Neural cell (in vitro differentiated cells): ENCODE measurements around the gene GNAQ. TPM values are rescaled to one million over a fixed set of nuclear protein-coding genes. Genes with fewer than 3 reads are reported as not detected.

Experiments used
- H2AFZ ChIP-seq: fragments of 200-600, 300-800 bp; sonication (generic), shearing (Covaris generic); 2 replicates; pipeline ENCODE4 v1.6.0; 2014; ENCODE audit warnings: low read depth, mild to moderate bottlenecking, antibody characterized with exemption, low read length, moderate library complexity
- H3F3A ChIP-seq: fragments of 200-600 bp; shearing (Covaris generic); 2 replicates; pipeline ENCODE4 v1.6.1; 2016; ENCODE audit warnings: mild to moderate bottlenecking, moderate library complexity, mixed read lengths, antibody characterized with exemption, low read length; ENCODE audit not compliant: insufficient read depth, poor library complexity, severe bottlenecking
- H3K27ac ChIP-seq: fragments of 200-600, 300-800 bp; sonication (generic), shearing (Covaris generic); 2 replicates; pipeline ENCODE4 v1.5.1; 2014; ENCODE audit warnings: mild to moderate bottlenecking, low read length, moderate library complexity
- H3K27me3 ChIP-seq: fragments of 300-800, 200-600 bp; sonication (generic), shearing (Covaris generic); 2 replicates; pipeline ENCODE4 v1.6.0; 2014; ENCODE audit warnings: mild to moderate bottlenecking, low read depth, low read length, moderate library complexity; ENCODE audit not compliant: insufficient read depth
- H3K36me3 ChIP-seq: fragments of 300-800, 200-600 bp; sonication (generic), shearing (Covaris generic); 2 replicates; pipeline ENCODE4 v1.5.1; 2014; ENCODE audit warnings: mild to moderate bottlenecking, antibody characterized with exemption, low read length, moderate library complexity; ENCODE audit not compliant: insufficient read depth
- H3K4me2 ChIP-seq: fragments of 300-800, 200-600 bp; sonication (generic), shearing (Covaris generic); 2 replicates; pipeline ENCODE4 v1.6.0; 2014; ENCODE audit warnings: mild to moderate bottlenecking, low read length
- H3K4me3 ChIP-seq: fragments of 300-800, 200-600 bp; sonication (generic), shearing (Covaris generic); 2 replicates; pipeline ENCODE4 v1.5.1; 2014; ENCODE audit warnings: mild to moderate bottlenecking, low read length, moderate library complexity
- H3K79me2 ChIP-seq: fragments of 200-600 bp; shearing (Covaris generic); replicated peaks from 2 replicates; pipeline ENCODE4 v1.6.0; 2014; ENCODE audit warnings: mild to moderate bottlenecking, low read length, moderate library complexity; ENCODE audit not compliant: insufficient read depth
- H3K9ac ChIP-seq: fragments of 300-800, 200-600 bp; sonication (generic), shearing (Covaris generic); 2 replicates; pipeline ENCODE4 v1.6.1; 2016; ENCODE audit warnings: mild to moderate bottlenecking, low read length, mixed read lengths
- H3K9me2 ChIP-seq: fragments of 200-600 bp; shearing (Covaris generic); 2 replicates; pipeline ENCODE4 v1.6.1; 2016; ENCODE audit warnings: mild to moderate bottlenecking, low read length, mixed read lengths; ENCODE audit not compliant: insufficient read depth
- H3K9me3 ChIP-seq: fragments of 200-600, 300-800 bp; sonication (generic), shearing (Covaris generic); 2 replicates; pipeline ENCODE4 v1.6.1; 2016; ENCODE audit warnings: mild to moderate bottlenecking, mixed run types, low read length, moderate library complexity, mixed read lengths
- H4K20me1 ChIP-seq: fragments of 200-600 bp; shearing (Covaris generic); 2 replicates; pipeline ENCODE4 v1.6.1; 2016; ENCODE audit warnings: mild to moderate bottlenecking, mixed run types; ENCODE audit not compliant: insufficient read depth
- EP300 ChIP-seq: fragments of 450-650 bp; conservative IDR thresholded peaks from 2 replicates; pipeline ENCODE4 v1.6.1; 2014; ENCODE audit warnings: antibody characterized with exemption, mild to moderate bottlenecking, moderate library complexity; ENCODE audit not compliant: poor library complexity, severe bottlenecking
- EZH2 ChIP-seq: fragments of 200-600, 300-800 bp; shearing (Covaris generic), sonication (generic); IDR thresholded peaks from 2 replicates; pipeline ENCODE4 v1.6.1; 2014; ENCODE audit warnings: antibody characterized with exemption, low read length, borderline replicate concordance, mild to moderate bottlenecking; ENCODE audit not compliant: insufficient read depth, poor library complexity, severe bottlenecking
- MXI1 ChIP-seq: fragments of 450-650 bp; conservative IDR thresholded peaks from 2 replicates; pipeline ENCODE4 v1.6.1; 2014; ENCODE audit warnings: antibody characterized with exemption, mild to moderate bottlenecking; ENCODE audit not compliant: poor library complexity, severe bottlenecking
- POLR2AphosphoS5 ChIP-seq: IDR thresholded peaks from 2 replicates; pipeline ENCODE4 v1.6.1; 2012
- RAD21 ChIP-seq: fragments of 450-650 bp; conservative IDR thresholded peaks from 2 replicates; pipeline ENCODE4 v1.6.1; 2014; ENCODE audit warnings: antibody characterized with exemption, mild to moderate bottlenecking, moderate library complexity
- SMC3 ChIP-seq: fragments of 450-650 bp; conservative IDR thresholded peaks from 2 replicates; pipeline ENCODE4 v1.6.1; 2014; ENCODE audit warnings: antibody characterized with exemption, mild to moderate bottlenecking, moderate library complexity; ENCODE audit not compliant: poor library complexity
- TAF1 ChIP-seq: IDR thresholded peaks from 2 replicates; pipeline ENCODE4 v1.6.1; 2012; ENCODE audit warnings: low read depth
- polyA plus RNA-seq: library from polyadenylated mRNA; depleted of rRNA; stranded (reverse); fragments of >200 nt; gene quantifications from 2 replicates; pipeline ENCODE4 v1.2.3, GENCODE V29; 2014
- TF ChIP-seq, protein P1 (sequence below): fragments of 450-650 bp; IDR thresholded peaks from 2 replicates; pipeline ENCODE4 v1.5.1; 2014; ENCODE audit warnings: antibody characterized with exemption, mild to moderate bottlenecking, moderate library complexity; ENCODE audit not compliant: poor library complexity, severe bottlenecking
- TF ChIP-seq, protein P2 (sequence below): IDR thresholded peaks from 2 replicates; pipeline ENCODE4 v1.6.1; 2012; ENCODE audit warnings: borderline replicate concordance

Gene GNAQ
- polyA plus RNA-seq, 1 donor from 2014 or later = 86.7 TPM

GRCh38 chr9:77901018-77901417 lies 130.6 kb downstream of the GNAQ start:
- Histone ChIP-seq H2AFZ (no peak overlapping the region), H3K9me3 (no peaks in the 10 kb centered on the region), H3K9me2 (no peaks in the 10 kb centered on the region), H3K79me2 (no peaks in the 10 kb centered on the region), H4K20me1 (no peaks in the 10 kb centered on the region), H3K4me3 (no peak overlapping the region), H3F3A (no peaks in the 10 kb centered on the region), H3K36me3 (no peaks in the 10 kb centered on the region), H3K27ac (no peak overlapping the region), H3K9ac (no peak overlapping the region), H3K4me2 (no peak overlapping the region), H3K27me3 (no peaks in the 10 kb centered on the region)
- TF ChIP-seq EZH2 = no peak
- TF ChIP-seq MXI1 = no peak
- TF ChIP-seq RAD21 = no peak
- TF ChIP-seq POLR2AphosphoS5 = no peak

DNA sequence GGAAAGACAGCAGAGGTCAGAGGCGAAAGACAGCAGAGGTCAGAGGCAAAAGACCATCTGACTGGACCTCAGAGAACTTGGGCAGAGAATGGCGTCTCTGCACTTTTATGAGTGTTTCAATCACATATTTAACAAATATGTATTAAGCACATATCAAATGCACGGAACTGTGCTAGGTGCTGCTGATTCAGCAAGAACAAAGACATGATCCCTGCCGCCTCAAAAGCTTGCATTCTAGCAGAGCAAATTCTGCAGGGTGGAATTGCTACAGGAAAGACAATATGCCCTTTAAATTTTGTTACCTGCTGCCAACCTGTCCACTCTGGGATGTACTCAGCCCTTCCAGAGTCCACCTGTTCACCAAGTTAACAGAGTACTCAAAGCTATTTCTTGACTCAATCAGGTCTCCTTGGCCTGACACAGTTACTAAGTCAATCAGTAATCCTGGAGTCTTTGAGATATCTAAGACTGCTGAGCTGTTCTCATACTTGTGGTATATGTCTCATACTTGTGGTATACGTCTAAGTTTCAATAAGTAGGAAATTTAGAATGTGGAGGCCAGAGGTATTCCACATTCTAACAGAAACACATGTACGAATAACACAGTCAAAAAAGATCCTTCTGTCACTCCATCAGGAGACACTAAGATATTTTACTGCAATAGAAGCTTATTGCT lies 131.8 kb downstream of the GNAQ start:
- Histone ChIP-seq H3K27ac (no peak overlapping the region), H3K36me3 (no peaks in the 10 kb centered on the region), H3K9me3 (no peaks in the 10 kb centered on the region), H3F3A (no peaks in the 10 kb centered on the region), H2AFZ (no peak overlapping the region), H3K4me3 (no peak overlapping the region), H4K20me1 (no peaks in the 10 kb centered on the region), H3K9ac (no peak overlapping the region), H3K27me3 (no peaks in the 10 kb centered on the region), H3K9me2 (no peaks in the 10 kb centered on the region), H3K4me2 (no peak overlapping the region), H3K79me2 (no peaks in the 10 kb centered on the region)
- TF ChIP-seq RAD21 (no peak), POLR2AphosphoS5 (no peak), TAF1 (no peak), EZH2 (no peak), EP300 (no peak), SMC3 (no peak), MXI1 (no peak)
- TF ChIP-seq, protein P1, sequence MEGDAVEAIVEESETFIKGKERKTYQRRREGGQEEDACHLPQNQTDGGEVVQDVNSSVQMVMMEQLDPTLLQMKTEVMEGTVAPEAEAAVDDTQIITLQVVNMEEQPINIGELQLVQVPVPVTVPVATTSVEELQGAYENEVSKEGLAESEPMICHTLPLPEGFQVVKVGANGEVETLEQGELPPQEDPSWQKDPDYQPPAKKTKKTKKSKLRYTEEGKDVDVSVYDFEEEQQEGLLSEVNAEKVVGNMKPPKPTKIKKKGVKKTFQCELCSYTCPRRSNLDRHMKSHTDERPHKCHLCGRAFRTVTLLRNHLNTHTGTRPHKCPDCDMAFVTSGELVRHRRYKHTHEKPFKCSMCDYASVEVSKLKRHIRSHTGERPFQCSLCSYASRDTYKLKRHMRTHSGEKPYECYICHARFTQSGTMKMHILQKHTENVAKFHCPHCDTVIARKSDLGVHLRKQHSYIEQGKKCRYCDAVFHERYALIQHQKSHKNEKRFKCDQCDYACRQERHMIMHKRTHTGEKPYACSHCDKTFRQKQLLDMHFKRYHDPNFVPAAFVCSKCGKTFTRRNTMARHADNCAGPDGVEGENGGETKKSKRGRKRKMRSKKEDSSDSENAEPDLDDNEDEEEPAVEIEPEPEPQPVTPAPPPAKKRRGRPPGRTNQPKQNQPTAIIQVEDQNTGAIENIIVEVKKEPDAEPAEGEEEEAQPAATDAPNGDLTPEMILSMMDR = no peak
- TF ChIP-seq, protein P2, sequence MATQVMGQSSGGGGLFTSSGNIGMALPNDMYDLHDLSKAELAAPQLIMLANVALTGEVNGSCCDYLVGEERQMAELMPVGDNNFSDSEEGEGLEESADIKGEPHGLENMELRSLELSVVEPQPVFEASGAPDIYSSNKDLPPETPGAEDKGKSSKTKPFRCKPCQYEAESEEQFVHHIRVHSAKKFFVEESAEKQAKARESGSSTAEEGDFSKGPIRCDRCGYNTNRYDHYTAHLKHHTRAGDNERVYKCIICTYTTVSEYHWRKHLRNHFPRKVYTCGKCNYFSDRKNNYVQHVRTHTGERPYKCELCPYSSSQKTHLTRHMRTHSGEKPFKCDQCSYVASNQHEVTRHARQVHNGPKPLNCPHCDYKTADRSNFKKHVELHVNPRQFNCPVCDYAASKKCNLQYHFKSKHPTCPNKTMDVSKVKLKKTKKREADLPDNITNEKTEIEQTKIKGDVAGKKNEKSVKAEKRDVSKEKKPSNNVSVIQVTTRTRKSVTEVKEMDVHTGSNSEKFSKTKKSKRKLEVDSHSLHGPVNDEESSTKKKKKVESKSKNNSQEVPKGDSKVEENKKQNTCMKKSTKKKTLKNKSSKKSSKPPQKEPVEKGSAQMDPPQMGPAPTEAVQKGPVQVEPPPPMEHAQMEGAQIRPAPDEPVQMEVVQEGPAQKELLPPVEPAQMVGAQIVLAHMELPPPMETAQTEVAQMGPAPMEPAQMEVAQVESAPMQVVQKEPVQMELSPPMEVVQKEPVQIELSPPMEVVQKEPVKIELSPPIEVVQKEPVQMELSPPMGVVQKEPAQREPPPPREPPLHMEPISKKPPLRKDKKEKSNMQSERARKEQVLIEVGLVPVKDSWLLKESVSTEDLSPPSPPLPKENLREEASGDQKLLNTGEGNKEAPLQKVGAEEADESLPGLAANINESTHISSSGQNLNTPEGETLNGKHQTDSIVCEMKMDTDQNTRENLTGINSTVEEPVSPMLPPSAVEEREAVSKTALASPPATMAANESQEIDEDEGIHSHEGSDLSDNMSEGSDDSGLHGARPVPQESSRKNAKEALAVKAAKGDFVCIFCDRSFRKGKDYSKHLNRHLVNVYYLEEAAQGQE = no peak
